Lower leg skin (tissue), 4 donors: Measurements from ENCODE around the gene DSCAML1. TPM values are rescaled to one million over a fixed set of nuclear protein-coding genes. Genes with fewer than 3 reads are reported as not detected.

Source experiments
- DNase-seq, 2 donors: peaks; one replicate each; pipeline ENCODE4 v3.0.0-alpha.2; 2019; ENCODE audit warnings: low spot score in 2 of 2
- H3K4me3 ChIP-seq: fragments of 200-600 bp; sonication (generic); 2 replicates; pipeline ENCODE4 v1.5.1; 2017; ENCODE audit warnings: mild to moderate bottlenecking, low read depth; ENCODE audit not compliant: poor library complexity, severe bottlenecking
- CTCF ChIP-seq, 3 donors: fragments of 450-650 bp; IDR thresholded peaks; one replicate each; pipeline ENCODE4 v1.5.1; 2016; ENCODE audit warnings: antibody characterized with exemption in 3 of 3, mild to moderate bottlenecking in 3 of 3, moderate library complexity in 2 of 3
- POLR2A ChIP-seq, 2 donors: fragments of 450-650 bp; IDR thresholded peaks; one replicate each; pipeline ENCODE4 v1.6.1; 2016 to 2017; ENCODE audit warnings: antibody characterized with exemption in 2 of 2, mild to moderate bottlenecking in 1 of 2, moderate library complexity in 1 of 2
- WGBS, 2 donors: methylation state at CpG; one replicate each; pipeline ENCODE4 v1.1.5; 2018; 5-methylcytosine and 5-hydroxymethylcytosine counted together
- intact Hi-C: fragments of 100-400 bp; cut with DNase I; formaldehyde crosslinking; loops from one replicate; pipeline ENCODE4 v1.15.0; 2023; ENCODE audit warnings: low total_unique reads
- total RNA-seq, 4 donors: library from RNA; depleted of rRNA; stranded (reverse); fragments of >200 nt; gene quantifications; one replicate each; pipeline ENCODE4 v1.1.0, GENCODE V29; 2016

DSCAML1 gene
- total RNA-seq, 4 donors from 2014 or later, result 0.07 to 0.13 (median 0.08) TPM

- no peak overlapping the region for H3K4me3 ChIP-seq
- DNase-seq, result no peak
- intact Hi-C loops, result no loop called here
- WGBS, 2 donors, result 69 to 76% methylated on average over 9 of the region's 9 CpGs
- TF ChIP-seq POLR2A (IDR thresholded peaks at IDR 0.05) (no peak), CTCF (IDR thresholded peaks at IDR 0.05) (no peak)
Measured at GRCh38 chr11:117519170-117519569, 277.8 kb downstream of the DSCAML1 start.

GRCh38 chr11:117518455-117518854 lies 278.6 kb downstream of the DSCAML1 start:
- no peak overlapping the region for H3K4me3 ChIP-seq
- no peak for TF ChIP-seq POLR2A (IDR thresholded peaks at IDR 0.05)
- intact Hi-C loops, result no loop called here
- DNase-seq, result no peak
- 95 to 96% methylated on average over 30 of the region's 30 CpGs for WGBS, 2 donors

GRCh38 chr11:117517097-117517496 lies 279.9 kb downstream of the DSCAML1 start:
- WGBS, 2 donors, result 84% methylated on average over 4 of the region's 4 CpGs
- DNase-seq, result no peak
- TF ChIP-seq POLR2A (IDR thresholded peaks at IDR 0.05) (no peak), CTCF (IDR thresholded peaks at IDR 0.05) (no peak)
- H3K4me3 ChIP-seq, result no peak overlapping the region
- intact Hi-C loops, result no loop called here

- TF ChIP-seq CTCF (IDR thresholded peaks at IDR 0.05) (no peak), POLR2A (IDR thresholded peaks at IDR 0.05) (no peak)
- intact Hi-C loops, result no loop called here
- H3K4me3 ChIP-seq, result no peak overlapping the region
- 92 to 93% methylated on average over 17 to 21 of the region's 21 CpGs for whole genome bisulfite sequencing, 2 donors
- DNase-seq, result no peak
Measured at GRCh38 chr11:117515892-117516787, 280.9 kb downstream of the DSCAML1 start.

- intact Hi-C loops, result no loop called here
- H3K4me3 ChIP-seq, result no peak overlapping the region
- 77 to 86% methylated on average over 4 of the region's 4 CpGs for whole genome bisulfite sequencing, 2 donors
- DNase-seq, result no peak
- TF ChIP-seq POLR2A (IDR thresholded peaks at IDR 0.05) (no peak), CTCF (IDR thresholded peaks at IDR 0.05) (no peak)
Measured at GRCh38 chr11:117514256-117514655, 282.8 kb downstream of the DSCAML1 start.

- H3K4me3 ChIP-seq, result no peak overlapping the region
- TF ChIP-seq CTCF (IDR thresholded peaks at IDR 0.05) (no peak), POLR2A (IDR thresholded peaks at IDR 0.05) (no peak)
- intact Hi-C loops, result no loop called here
- no peak for DNase-seq
- WGBS, 2 donors, result 63 to 68% methylated on average over 5 of the region's 5 CpGs
Measured at GRCh38 chr11:117513666-117514065, 283.4 kb downstream of the DSCAML1 start.
